Liver (tissue), 9 donors: Measurements from ENCODE around the gene KAZN. TPM values are rescaled to one million over a fixed set of nuclear protein-coding genes. Genes with fewer than 3 reads are reported as not detected.

ENCODE experiments used
- DNase-seq: peaks from one replicate; pipeline ENCODE4 v3.0.0-alpha.2; 2017; ENCODE audit warnings: low spot score
- H3K27ac ChIP-seq, 2 donors: one replicate each; pipeline ENCODE4 v1.7.0; 2013; ENCODE audit warnings: inconsistent platforms in 2 of 2, low read length in 2 of 2, control low read depth in 1 of 2, low read depth in 1 of 2, mild to moderate bottlenecking in 1 of 2
- H3K27me3 ChIP-seq, 4 donors: one replicate each; pipeline versions ENCODE4 v1.6.1 to v1.7.0; 2013; ENCODE audit warnings: low read length in 3 of 4, inconsistent platforms in 1 of 4, mild to moderate bottlenecking in 1 of 4, moderate library complexity in 1 of 4; ENCODE audit not compliant: control insufficient read depth in 4 of 4, insufficient read depth in 4 of 4
- H3K36me3 ChIP-seq, 4 donors: one replicate each; pipeline versions ENCODE4 v1.6.1 to v1.7.0; 2013; ENCODE audit warnings: low read length in 3 of 4, mild to moderate bottlenecking in 3 of 4, low read depth in 1 of 4, moderate library complexity in 1 of 4; ENCODE audit not compliant: control insufficient read depth in 4 of 4, insufficient read depth in 3 of 4
- H3K4me1 ChIP-seq, 4 donors: one replicate each; pipeline versions ENCODE4 v1.6.1 to v1.7.0; 2013; ENCODE audit warnings: low read length in 3 of 4, mild to moderate bottlenecking in 3 of 4, moderate library complexity in 1 of 4; ENCODE audit not compliant: control insufficient read depth in 4 of 4, insufficient read depth in 4 of 4
- H3K4me3 ChIP-seq, 3 donors: one replicate each; pipeline versions ENCODE4 v1.6.1 to v1.7.0; 2013; ENCODE audit warnings: low read length in 3 of 3, control low read depth in 1 of 3, low read depth in 1 of 3, mild to moderate bottlenecking in 1 of 3
- H3K9ac ChIP-seq, 2 donors: one replicate each; pipeline ENCODE4 v1.7.0; 2013; ENCODE audit warnings: low read length in 2 of 2, mild to moderate bottlenecking in 2 of 2, moderate library complexity in 2 of 2, control low read depth in 1 of 2, low read depth in 1 of 2
- H3K9me3 ChIP-seq, 4 donors: one replicate each; pipeline versions ENCODE4 v1.6.1 to v1.7.0; 2013; ENCODE audit warnings: low read length in 3 of 4; ENCODE audit not compliant: control insufficient read depth in 4 of 4
- EGR1 ChIP-seq, 2 donors: IDR thresholded peaks; 2 replicates each; pipeline ENCODE4 v1.6.1; 2016 to 2018; ENCODE audit warnings: antibody characterized with exemption in 2 of 2, low read depth in 2 of 2
- FOXA1 ChIP-seq: IDR thresholded peaks from 2 replicates; pipeline ENCODE4 v1.6.1; 2016; ENCODE audit warnings: antibody characterized with exemption
- FOXA2 ChIP-seq: IDR thresholded peaks from 2 replicates; pipeline ENCODE4 v1.6.1; 2016; ENCODE audit warnings: antibody characterized with exemption
- GABPA ChIP-seq, 2 donors: IDR thresholded peaks in 1 of 2; conservative IDR thresholded peaks in 1 of 2; 2 replicates each; pipeline ENCODE4 v1.6.1; 2016; ENCODE audit warnings: antibody characterized with exemption in 2 of 2, mild to moderate bottlenecking in 1 of 2, moderate library complexity in 1 of 2
- HNF4A ChIP-seq, 2 donors: conservative IDR thresholded peaks; 2 replicates each; pipeline ENCODE4 v1.6.1; 2016; ENCODE audit warnings: antibody characterized with exemption in 2 of 2, mild to moderate bottlenecking in 2 of 2
- HNF4G ChIP-seq: IDR thresholded peaks from 2 replicates; pipeline ENCODE4 v1.6.1; 2016; ENCODE audit warnings: antibody characterized with exemption
- JUND ChIP-seq, 2 donors: IDR thresholded peaks; 2 replicates each; pipeline ENCODE4 v1.6.1; 2016; ENCODE audit warnings: antibody characterized with exemption in 2 of 2
- NR2F2 ChIP-seq: IDR thresholded peaks from 2 replicates; pipeline ENCODE4 v1.6.1; 2016; ENCODE audit warnings: antibody characterized with exemption
- RAD21 ChIP-seq, 2 donors: IDR thresholded peaks; 2 replicates each; pipeline ENCODE4 v1.6.1; 2016; ENCODE audit warnings: antibody characterized with exemption in 2 of 2, mild to moderate bottlenecking in 2 of 2
- RXRA ChIP-seq, 2 donors: IDR thresholded peaks; 2 replicates each; pipeline ENCODE4 v1.6.1; 2017 to 2018; ENCODE audit warnings: antibody characterized with exemption in 2 of 2, mild to moderate bottlenecking in 1 of 2
- SP1 ChIP-seq: IDR thresholded peaks from 2 replicates; pipeline ENCODE4 v1.6.1; 2018; ENCODE audit warnings: antibody characterized with exemption, mild to moderate bottlenecking
- TAF1 ChIP-seq: conservative IDR thresholded peaks from 2 replicates; pipeline ENCODE4 v1.6.1; 2016; ENCODE audit warnings: antibody characterized with exemption, mild to moderate bottlenecking
- YY1 ChIP-seq: IDR thresholded peaks from 2 replicates; pipeline ENCODE4 v1.6.1; 2016; ENCODE audit warnings: antibody characterized with exemption, mild to moderate bottlenecking
- WGBS: extraction: QIAGEN DNeasy Blood & Tissue Kit; methylation state at CpG from one replicate; pipeline ENCODE4 v1.1.7; 2013; 5-methylcytosine and 5-hydroxymethylcytosine counted together
- polyA plus RNA-seq, 2 donors: library from polyadenylated mRNA; stranded (reverse) in 1 of 2; unstranded in 1 of 2; fragments of 200-250 nt in 1 of 2; fragments of >200 nt in 1 of 2; fragmentation: Nextera tagmentation in 1 of 2; extraction: Ambion mirVana in 1 of 2; gene quantifications; one replicate each; pipeline versions ENCODE4 v1.2.1 to v1.2.3, GENCODE V29; 2013 to 2015
- total RNA-seq, 2 donors: library from RNA; depleted of rRNA; stranded (reverse); fragments of >200 nt; gene quantifications; one replicate each; pipeline ENCODE4 v1.2.3, GENCODE V29; 2014
- TF ChIP-seq, protein P1 (sequence below): IDR thresholded peaks from 2 replicates; pipeline ENCODE4 v1.6.1; 2016; ENCODE audit warnings: antibody characterized with exemption
- TF ChIP-seq, protein P2 (sequence below): IDR thresholded peaks from 2 replicates; pipeline ENCODE4 v1.6.1; 2016; ENCODE audit warnings: antibody characterized with exemption
- TF ChIP-seq, protein P3 (sequence below): fragments of 150-350 bp; IDR thresholded peaks from 2 replicates; pipeline ENCODE4 v1.5.1; 2017; ENCODE audit warnings: improper control_type of control experiment, low read depth, low read length; ENCODE audit not compliant: missing input control
- TF ChIP-seq, protein P4 (sequence below): IDR thresholded peaks from 2 replicates; pipeline ENCODE4 v1.6.1; 2016; ENCODE audit warnings: antibody characterized with exemption, mild to moderate bottlenecking
- TF ChIP-seq, protein P5 (sequence below): IDR thresholded peaks from 2 replicates; pipeline ENCODE4 v1.6.1; 2016; ENCODE audit warnings: antibody characterized with exemption
- donor health status: healthy.
- donor health status: healthy.
- donor health status: healthy.
- donor health status: healthy.
- donor health status: healthy.

The KAZN gene
- total and polyA plus RNA-seq, 4 donors: 1.9 to 6.9 (median 2.4) TPM

DNA sequence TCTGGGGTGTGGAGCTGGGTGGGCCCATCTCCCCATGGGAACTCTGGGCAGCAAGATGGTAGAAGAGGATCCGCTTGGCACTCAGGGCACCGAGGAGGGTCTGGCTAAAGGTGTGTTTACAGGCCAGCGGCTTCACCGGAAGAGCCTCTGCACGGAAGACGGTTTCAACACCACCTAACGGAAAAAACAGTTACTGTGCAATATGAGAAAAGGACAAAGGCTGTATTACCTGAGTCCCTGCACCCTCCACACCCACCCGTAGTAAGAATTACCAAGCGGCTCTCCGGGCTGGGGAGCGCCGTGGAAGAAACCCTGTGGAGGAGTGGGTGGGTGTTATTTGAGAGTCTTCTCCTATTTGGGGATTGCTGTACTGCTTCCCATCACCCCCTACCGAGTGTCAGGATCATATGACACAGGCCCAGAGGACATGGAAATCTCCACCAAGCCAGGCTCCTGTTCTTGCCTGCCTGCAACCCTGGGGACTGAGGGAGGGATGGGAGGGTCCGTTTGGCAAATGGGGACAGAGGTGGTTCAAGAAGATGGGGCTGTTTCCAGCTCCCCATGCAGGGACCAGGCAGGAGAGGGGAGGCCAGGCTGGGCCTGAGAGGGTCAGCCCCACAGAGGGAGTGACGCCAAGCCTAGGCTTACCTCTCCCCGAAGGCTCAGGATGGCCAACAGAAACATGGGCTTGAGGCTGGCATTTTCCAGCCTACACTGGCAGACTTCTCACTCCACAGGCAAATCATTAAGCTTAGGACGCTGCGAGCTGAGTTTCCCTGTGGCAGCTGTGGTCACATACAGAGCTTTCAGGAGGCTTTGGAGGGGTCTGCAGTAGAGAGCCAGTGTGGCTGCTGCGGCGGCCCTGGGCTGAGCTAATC lies 351.6 kb downstream of the KAZN start:
- no peak for TF ChIP-seq GABPA (IDR thresholded peaks at IDR 0.05 in 1 of 2, conservative IDR thresholded peaks at IDR 0.05 in 1 of 2)
- TF ChIP-seq, protein P1, sequence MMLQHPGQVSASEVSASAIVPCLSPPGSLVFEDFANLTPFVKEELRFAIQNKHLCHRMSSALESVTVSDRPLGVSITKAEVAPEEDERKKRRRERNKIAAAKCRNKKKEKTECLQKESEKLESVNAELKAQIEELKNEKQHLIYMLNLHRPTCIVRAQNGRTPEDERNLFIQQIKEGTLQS: no peak
- no peak for TF ChIP-seq FOXA2
- TF ChIP-seq, protein P2, sequence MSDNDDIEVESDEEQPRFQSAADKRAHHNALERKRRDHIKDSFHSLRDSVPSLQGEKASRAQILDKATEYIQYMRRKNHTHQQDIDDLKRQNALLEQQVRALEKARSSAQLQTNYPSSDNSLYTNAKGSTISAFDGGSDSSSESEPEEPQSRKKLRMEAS: no peak
- no peak for TF ChIP-seq NR2F2
- no peak for TF ChIP-seq HNF4G
- no peak for TF ChIP-seq TAF1
- TF ChIP-seq, protein P3, sequence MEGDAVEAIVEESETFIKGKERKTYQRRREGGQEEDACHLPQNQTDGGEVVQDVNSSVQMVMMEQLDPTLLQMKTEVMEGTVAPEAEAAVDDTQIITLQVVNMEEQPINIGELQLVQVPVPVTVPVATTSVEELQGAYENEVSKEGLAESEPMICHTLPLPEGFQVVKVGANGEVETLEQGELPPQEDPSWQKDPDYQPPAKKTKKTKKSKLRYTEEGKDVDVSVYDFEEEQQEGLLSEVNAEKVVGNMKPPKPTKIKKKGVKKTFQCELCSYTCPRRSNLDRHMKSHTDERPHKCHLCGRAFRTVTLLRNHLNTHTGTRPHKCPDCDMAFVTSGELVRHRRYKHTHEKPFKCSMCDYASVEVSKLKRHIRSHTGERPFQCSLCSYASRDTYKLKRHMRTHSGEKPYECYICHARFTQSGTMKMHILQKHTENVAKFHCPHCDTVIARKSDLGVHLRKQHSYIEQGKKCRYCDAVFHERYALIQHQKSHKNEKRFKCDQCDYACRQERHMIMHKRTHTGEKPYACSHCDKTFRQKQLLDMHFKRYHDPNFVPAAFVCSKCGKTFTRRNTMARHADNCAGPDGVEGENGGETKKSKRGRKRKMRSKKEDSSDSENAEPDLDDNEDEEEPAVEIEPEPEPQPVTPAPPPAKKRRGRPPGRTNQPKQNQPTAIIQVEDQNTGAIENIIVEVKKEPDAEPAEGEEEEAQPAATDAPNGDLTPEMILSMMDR: no peak
- TF ChIP-seq YY1: no peak
- TF ChIP-seq FOXA1: no peak
- TF ChIP-seq, protein P4, sequence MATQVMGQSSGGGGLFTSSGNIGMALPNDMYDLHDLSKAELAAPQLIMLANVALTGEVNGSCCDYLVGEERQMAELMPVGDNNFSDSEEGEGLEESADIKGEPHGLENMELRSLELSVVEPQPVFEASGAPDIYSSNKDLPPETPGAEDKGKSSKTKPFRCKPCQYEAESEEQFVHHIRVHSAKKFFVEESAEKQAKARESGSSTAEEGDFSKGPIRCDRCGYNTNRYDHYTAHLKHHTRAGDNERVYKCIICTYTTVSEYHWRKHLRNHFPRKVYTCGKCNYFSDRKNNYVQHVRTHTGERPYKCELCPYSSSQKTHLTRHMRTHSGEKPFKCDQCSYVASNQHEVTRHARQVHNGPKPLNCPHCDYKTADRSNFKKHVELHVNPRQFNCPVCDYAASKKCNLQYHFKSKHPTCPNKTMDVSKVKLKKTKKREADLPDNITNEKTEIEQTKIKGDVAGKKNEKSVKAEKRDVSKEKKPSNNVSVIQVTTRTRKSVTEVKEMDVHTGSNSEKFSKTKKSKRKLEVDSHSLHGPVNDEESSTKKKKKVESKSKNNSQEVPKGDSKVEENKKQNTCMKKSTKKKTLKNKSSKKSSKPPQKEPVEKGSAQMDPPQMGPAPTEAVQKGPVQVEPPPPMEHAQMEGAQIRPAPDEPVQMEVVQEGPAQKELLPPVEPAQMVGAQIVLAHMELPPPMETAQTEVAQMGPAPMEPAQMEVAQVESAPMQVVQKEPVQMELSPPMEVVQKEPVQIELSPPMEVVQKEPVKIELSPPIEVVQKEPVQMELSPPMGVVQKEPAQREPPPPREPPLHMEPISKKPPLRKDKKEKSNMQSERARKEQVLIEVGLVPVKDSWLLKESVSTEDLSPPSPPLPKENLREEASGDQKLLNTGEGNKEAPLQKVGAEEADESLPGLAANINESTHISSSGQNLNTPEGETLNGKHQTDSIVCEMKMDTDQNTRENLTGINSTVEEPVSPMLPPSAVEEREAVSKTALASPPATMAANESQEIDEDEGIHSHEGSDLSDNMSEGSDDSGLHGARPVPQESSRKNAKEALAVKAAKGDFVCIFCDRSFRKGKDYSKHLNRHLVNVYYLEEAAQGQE: no peak
- no peak for TF ChIP-seq JUND (IDR thresholded peaks at IDR 0.05)
- TF ChIP-seq, protein P5, sequence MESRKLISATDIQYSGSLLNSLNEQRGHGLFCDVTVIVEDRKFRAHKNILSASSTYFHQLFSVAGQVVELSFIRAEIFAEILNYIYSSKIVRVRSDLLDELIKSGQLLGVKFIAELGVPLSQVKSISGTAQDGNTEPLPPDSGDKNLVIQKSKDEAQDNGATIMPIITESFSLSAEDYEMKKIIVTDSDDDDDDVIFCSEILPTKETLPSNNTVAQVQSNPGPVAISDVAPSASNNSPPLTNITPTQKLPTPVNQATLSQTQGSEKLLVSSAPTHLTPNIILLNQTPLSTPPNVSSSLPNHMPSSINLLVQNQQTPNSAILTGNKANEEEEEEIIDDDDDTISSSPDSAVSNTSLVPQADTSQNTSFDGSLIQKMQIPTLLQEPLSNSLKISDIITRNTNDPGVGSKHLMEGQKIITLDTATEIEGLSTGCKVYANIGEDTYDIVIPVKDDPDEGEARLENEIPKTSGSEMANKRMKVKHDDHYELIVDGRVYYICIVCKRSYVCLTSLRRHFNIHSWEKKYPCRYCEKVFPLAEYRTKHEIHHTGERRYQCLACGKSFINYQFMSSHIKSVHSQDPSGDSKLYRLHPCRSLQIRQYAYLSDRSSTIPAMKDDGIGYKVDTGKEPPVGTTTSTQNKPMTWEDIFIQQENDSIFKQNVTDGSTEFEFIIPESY: no peak
- no peak for TF ChIP-seq HNF4A (conservative IDR thresholded peaks at IDR 0.05)
- TF ChIP-seq RXRA (IDR thresholded peaks at IDR 0.05): no peak
- no peak for TF ChIP-seq RAD21 (IDR thresholded peaks at IDR 0.05)
- TF ChIP-seq SP1: no peak
- TF ChIP-seq EGR1 (IDR thresholded peaks at IDR 0.05; ENCODE audit: low read depth in 2 of 2): no peak
- Histone ChIP-seq H3K36me3 (no peaks in the 10 kb centered on the region), H3K27ac (no peak overlapping the region), H3K4me1 (peaks cover 0 to 3% (median 0%) of the 10 kb centered on the region in 4 donors), H3K27me3 (no peaks in the 10 kb centered on the region), H3K4me3 (no peak overlapping the region), H3K9ac (no peak overlapping the region), H3K9me3 (no peaks in the 10 kb centered on the region)
- WGBS: 60% methylated on average over 20 of the region's 20 CpGs
- no peak for DNase-seq
